ENCODE measurements around the gene AUTS2. TPM values are rescaled to one million over a fixed set of nuclear protein-coding genes. Genes with fewer than 3 reads are reported as not detected.

AUTS2 gene
- total RNA-seq, 1 experiment from 2014 or later: 42.1 TPM

DNA sequence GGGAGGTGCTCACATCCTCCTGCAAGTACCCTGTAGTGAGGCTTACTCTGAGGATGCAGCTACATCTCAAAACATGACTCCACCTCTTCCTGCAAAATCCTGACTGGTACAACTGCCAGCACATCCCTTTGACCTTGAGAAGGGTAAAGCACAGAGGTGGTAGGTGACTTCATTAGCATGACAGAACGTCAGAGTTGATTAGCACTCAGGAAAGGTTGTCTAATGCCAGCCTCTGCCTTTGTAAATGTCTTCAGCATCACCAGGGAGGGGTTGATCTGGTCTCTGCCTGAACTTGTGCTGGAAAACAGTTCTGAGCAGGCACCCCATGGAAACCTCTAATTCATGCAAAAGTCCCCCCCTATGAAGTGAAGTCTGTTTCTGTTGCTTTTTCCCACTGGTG is 942.4 kb downstream of the AUTS2 start:
- H3K9me3 ChIP-seq (ENCODE audit: low read depth, low read length, poor library complexity, severe bottlenecking): no peaks in the 10 kb centered on the region
- H3K4me1 ChIP-seq (ENCODE audit: insufficient read depth, low read length, poor library complexity, severe bottlenecking): no peaks in the 10 kb centered on the region
- no peak overlapping the region for H3K27ac ChIP-seq (ENCODE audit: low read depth, low read length, poor library complexity, severe bottlenecking)
- TF ChIP-seq EZH2 (IDR thresholded peaks at IDR 0.05; ENCODE audit: borderline replicate concordance, low read depth, low read length, poor library complexity, severe bottlenecking): no peak
- TF ChIP-seq, protein P1, sequence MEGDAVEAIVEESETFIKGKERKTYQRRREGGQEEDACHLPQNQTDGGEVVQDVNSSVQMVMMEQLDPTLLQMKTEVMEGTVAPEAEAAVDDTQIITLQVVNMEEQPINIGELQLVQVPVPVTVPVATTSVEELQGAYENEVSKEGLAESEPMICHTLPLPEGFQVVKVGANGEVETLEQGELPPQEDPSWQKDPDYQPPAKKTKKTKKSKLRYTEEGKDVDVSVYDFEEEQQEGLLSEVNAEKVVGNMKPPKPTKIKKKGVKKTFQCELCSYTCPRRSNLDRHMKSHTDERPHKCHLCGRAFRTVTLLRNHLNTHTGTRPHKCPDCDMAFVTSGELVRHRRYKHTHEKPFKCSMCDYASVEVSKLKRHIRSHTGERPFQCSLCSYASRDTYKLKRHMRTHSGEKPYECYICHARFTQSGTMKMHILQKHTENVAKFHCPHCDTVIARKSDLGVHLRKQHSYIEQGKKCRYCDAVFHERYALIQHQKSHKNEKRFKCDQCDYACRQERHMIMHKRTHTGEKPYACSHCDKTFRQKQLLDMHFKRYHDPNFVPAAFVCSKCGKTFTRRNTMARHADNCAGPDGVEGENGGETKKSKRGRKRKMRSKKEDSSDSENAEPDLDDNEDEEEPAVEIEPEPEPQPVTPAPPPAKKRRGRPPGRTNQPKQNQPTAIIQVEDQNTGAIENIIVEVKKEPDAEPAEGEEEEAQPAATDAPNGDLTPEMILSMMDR (conservative IDR thresholded peaks at IDR 0.05; ENCODE audit: low read depth, low read length): no peak
- intact Hi-C loops (cut with micrococcal nuclease; ENCODE audit: unreplicated experiment): no loop called here
- BruUV-seq (replicated peaks): no TSS peak
- H3K4me3 ChIP-seq (ENCODE audit: low read depth, low read length, poor library complexity, severe bottlenecking): no peak overlapping the region
- DNase-seq (ENCODE audit: low spot score): no peak
- no peaks in the 10 kb centered on the region for H3K27me3 ChIP-seq (replicated peaks; ENCODE audit: insufficient read depth, low read depth, low read length, poor library complexity)
- no peaks in the 10 kb centered on the region for H3K36me3 ChIP-seq (ENCODE audit: insufficient read depth, low read length, poor library complexity, severe bottlenecking)
- POLR2A ChIA-PET (ENCODE audit: low non-redundant PET): no interaction called here
- CTCF ChIA-PET: no interaction called here

DNA sequence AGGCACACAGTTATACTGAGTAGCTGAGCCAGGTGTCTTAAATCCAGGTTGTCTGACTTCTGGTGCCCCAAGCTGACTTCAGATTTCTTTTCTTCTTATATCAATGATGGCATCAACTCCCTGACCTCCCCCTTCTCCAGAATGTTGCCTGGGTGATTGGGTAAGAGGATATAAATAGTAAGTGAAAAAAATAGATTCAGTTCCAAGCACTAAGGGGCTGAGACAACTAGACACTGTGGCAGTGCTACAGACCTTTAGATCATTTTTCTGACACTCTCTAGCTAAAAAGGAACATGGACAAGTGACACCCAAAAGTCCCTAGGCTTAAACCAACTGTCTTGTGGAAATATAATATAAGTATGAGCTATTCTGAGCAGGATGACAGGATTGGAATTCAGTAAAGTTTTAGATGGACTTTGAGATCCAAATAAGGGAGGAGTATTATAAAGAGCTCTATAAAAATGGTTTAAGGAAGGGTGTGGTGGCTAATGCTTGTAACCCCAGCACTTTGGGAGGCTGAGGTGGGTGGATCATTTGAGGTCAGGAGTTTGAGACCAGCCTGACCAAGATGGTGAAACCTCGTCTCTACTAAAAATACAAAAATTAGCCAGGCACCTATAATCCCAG is 944.6 kb downstream of the AUTS2 start:
- ChIA-PET POLR2A (ENCODE audit: low non-redundant PET) (no interaction called here), CTCF (interaction anchor here (0.6 kb wide), 1 partner anchor 946 kb away, joined by 7 read pairs; no protein-coding TSS in a partner anchor)
- H3K4me3 ChIP-seq (ENCODE audit: low read depth, low read length, poor library complexity, severe bottlenecking): no peak overlapping the region
- H3K36me3 ChIP-seq (ENCODE audit: insufficient read depth, low read length, poor library complexity, severe bottlenecking): no peaks in the 10 kb centered on the region
- no peak for DNase-seq (ENCODE audit: low spot score)
- intact Hi-C loops (cut with micrococcal nuclease; ENCODE audit: unreplicated experiment): no loop called here
- BruUV-seq (replicated peaks): no TSS peak
- TF ChIP-seq, protein P1 (conservative IDR thresholded peaks at IDR 0.05; ENCODE audit: low read depth, low read length): no peak
- TF ChIP-seq EZH2 (IDR thresholded peaks at IDR 0.05; ENCODE audit: borderline replicate concordance, low read depth, low read length, poor library complexity, severe bottlenecking): no peak
- no peaks in the 10 kb centered on the region for H3K4me1 ChIP-seq (ENCODE audit: insufficient read depth, low read length, poor library complexity, severe bottlenecking)
- no peaks in the 10 kb centered on the region for H3K27me3 ChIP-seq (replicated peaks; ENCODE audit: insufficient read depth, low read depth, low read length, poor library complexity)
- no peak overlapping the region for H3K27ac ChIP-seq (ENCODE audit: low read depth, low read length, poor library complexity, severe bottlenecking)
- H3K9me3 ChIP-seq (ENCODE audit: low read depth, low read length, poor library complexity, severe bottlenecking): no peaks in the 10 kb centered on the region

DNA sequence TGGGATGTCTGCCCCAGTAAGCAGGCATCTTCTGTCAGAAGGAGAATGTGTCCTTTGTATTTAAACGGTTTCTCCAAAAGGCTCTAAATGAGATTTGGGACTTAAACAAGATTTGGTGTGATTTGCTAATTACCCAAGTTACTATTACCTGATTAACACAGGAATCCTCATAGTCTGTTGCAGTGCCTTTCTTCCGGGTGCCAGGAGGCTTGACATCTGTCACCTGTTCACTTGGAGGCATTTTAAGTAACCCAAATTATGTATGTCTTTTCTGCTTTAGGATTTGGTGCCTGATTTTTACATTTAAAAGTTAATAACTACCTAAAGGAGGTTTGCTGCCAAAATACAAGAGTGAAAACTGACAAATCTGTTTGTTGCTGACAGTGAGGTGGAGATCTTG is 945.7 kb downstream of the AUTS2 start:
- Histone ChIP-seq H3K27me3 (replicated peaks; ENCODE audit: insufficient read depth, low read depth, low read length, poor library complexity) (no peaks in the 10 kb centered on the region), H3K4me1 (ENCODE audit: insufficient read depth, low read length, poor library complexity, severe bottlenecking) (no peaks in the 10 kb centered on the region), H3K36me3 (ENCODE audit: insufficient read depth, low read length, poor library complexity, severe bottlenecking) (no peaks in the 10 kb centered on the region), H3K27ac (ENCODE audit: low read depth, low read length, poor library complexity, severe bottlenecking) (no peak overlapping the region), H3K9me3 (ENCODE audit: low read depth, low read length, poor library complexity, severe bottlenecking) (no peaks in the 10 kb centered on the region), H3K4me3 (ENCODE audit: low read depth, low read length, poor library complexity, severe bottlenecking) (no peak overlapping the region)
- BruUV-seq (replicated peaks): no TSS peak
- intact Hi-C loops (cut with micrococcal nuclease; ENCODE audit: unreplicated experiment): no loop called here
- ChIA-PET POLR2A (ENCODE audit: low non-redundant PET) (no interaction called here), CTCF (no interaction called here)
- no peak for DNase-seq (ENCODE audit: low spot score)
- no peak for TF ChIP-seq EZH2 (IDR thresholded peaks at IDR 0.05; ENCODE audit: borderline replicate concordance, low read depth, low read length, poor library complexity, severe bottlenecking)
- TF ChIP-seq, protein P1 (conservative IDR thresholded peaks at IDR 0.05; ENCODE audit: low read depth, low read length): no peak

Data from A673 (cell line).